HCT116 (cell line): Measurements from ENCODE around the gene CDON.

Experiments
- CEBPB ChIP-seq: IDR thresholded peaks from 2 replicates; pipeline ENCODE4 v1.6.1; 2012; ENCODE audit warnings: low read depth
- ELF1 ChIP-seq: IDR thresholded peaks from 2 replicates; pipeline ENCODE4 v1.6.1; 2012; ENCODE audit warnings: low read depth, borderline replicate concordance
- EZH2 ChIP-seq: fragments of 200-600 bp; sonication (generic); IDR thresholded peaks from 2 replicates; pipeline ENCODE4 v1.6.1; 2017; ENCODE audit warnings: antibody characterized with exemption, mixed run types
- FOSL1 ChIP-seq: IDR thresholded peaks from 2 replicates; pipeline ENCODE4 v1.6.1; 2012; ENCODE audit warnings: low read depth
- POLR2A ChIP-seq: IDR thresholded peaks from 2 replicates; pipeline ENCODE4 v1.7.0; 2011; ENCODE audit warnings: borderline replicate concordance; ENCODE audit not compliant: insufficient read depth, insufficient read length; ENCODE audit errors: extremely low read depth
- POLR2AphosphoS5 ChIP-seq: IDR thresholded peaks from 2 replicates; pipeline ENCODE4 v1.6.1; 2011; ENCODE audit warnings: mild to moderate bottlenecking, low read depth, low read length, moderate library complexity
- RAD21 ChIP-seq: IDR thresholded peaks from 2 replicates; pipeline ENCODE4 v1.6.1; 2012; ENCODE audit warnings: low read depth, mild to moderate bottlenecking
- YY1 ChIP-seq: IDR thresholded peaks from 2 replicates; pipeline ENCODE4 v1.6.1; 2011; ENCODE audit warnings: low read length, low read depth, moderate library complexity, mild to moderate bottlenecking; ENCODE audit not compliant: insufficient replicate concordance; ENCODE audit errors: extremely low read depth
- TF ChIP-seq, protein P1 (sequence below), 3 experiments: fragments of 200-600 bp in 1 of 3; sonication (generic) in 1 of 3; IDR thresholded peaks in 2 of 3; conservative IDR thresholded peaks in 1 of 3; 2 replicates each; pipeline ENCODE4 v1.5.1; 2012 to 2017; ENCODE audit warnings: low read depth in 2 of 3, low read length in 2 of 3, antibody characterized with exemption in 1 of 3, borderline replicate concordance in 1 of 3, control low read depth in 1 of 3, mild to moderate bottlenecking in 1 of 3, mixed read lengths in 1 of 3, mixed run types in 1 of 3, moderate library complexity in 1 of 3; ENCODE audit not compliant: insufficient read depth in 1 of 3
- TF ChIP-seq, protein P2 (sequence below): IDR thresholded peaks from 2 replicates; pipeline ENCODE4 v1.6.1; 2012

DNA sequence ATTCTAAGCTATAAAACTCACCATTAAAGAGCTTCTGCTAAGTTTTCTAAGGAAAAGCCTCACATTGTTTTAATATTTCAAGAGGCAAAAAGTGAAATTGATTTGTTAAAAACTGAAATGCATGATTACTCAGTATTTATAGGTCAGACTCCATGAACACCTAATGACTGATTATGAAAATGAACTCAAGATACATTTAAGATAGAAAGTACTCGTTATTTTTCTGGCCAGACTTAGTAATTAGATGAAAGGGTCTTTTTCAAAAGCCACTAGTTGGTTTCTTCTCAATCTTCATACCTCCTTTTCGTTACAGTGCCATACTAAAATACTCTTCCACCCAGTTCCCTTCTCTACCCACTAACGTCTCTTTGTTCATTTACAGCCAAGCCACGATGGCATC, 60.5 kb downstream of the CDON start:
- TF ChIP-seq, protein P1, sequence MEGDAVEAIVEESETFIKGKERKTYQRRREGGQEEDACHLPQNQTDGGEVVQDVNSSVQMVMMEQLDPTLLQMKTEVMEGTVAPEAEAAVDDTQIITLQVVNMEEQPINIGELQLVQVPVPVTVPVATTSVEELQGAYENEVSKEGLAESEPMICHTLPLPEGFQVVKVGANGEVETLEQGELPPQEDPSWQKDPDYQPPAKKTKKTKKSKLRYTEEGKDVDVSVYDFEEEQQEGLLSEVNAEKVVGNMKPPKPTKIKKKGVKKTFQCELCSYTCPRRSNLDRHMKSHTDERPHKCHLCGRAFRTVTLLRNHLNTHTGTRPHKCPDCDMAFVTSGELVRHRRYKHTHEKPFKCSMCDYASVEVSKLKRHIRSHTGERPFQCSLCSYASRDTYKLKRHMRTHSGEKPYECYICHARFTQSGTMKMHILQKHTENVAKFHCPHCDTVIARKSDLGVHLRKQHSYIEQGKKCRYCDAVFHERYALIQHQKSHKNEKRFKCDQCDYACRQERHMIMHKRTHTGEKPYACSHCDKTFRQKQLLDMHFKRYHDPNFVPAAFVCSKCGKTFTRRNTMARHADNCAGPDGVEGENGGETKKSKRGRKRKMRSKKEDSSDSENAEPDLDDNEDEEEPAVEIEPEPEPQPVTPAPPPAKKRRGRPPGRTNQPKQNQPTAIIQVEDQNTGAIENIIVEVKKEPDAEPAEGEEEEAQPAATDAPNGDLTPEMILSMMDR (IDR thresholded peaks at IDR 0.05 in 2 of 3, conservative IDR thresholded peaks at IDR 0.05 in 1 of 3; ENCODE audit: borderline replicate concordance in 1 of 3, insufficient read depth in 1 of 3, low read depth in 2 of 3, low read length in 2 of 3) = no peak
- TF ChIP-seq POLR2A (no peak), POLR2AphosphoS5 (no peak), EZH2 (no peak), RAD21 (no peak), CEBPB (no peak), YY1 (no peak), ELF1 (no peak), FOSL1 (no peak)
- TF ChIP-seq, protein P2, sequence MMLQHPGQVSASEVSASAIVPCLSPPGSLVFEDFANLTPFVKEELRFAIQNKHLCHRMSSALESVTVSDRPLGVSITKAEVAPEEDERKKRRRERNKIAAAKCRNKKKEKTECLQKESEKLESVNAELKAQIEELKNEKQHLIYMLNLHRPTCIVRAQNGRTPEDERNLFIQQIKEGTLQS = no peak
